Renal cortex interstitium (tissue), 11 donors: ENCODE data around the gene NLGN3. TPM values are rescaled to one million over a fixed set of nuclear protein-coding genes. Genes with fewer than 3 reads are reported as not detected.
A peak's percentile ranks its signal among the peaks of the same experiment; 100 is the strongest.

Experiments
- DNase-seq, 11 donors: peaks; one replicate each; pipeline ENCODE4 v3.0.0-alpha.2; 2013; ENCODE audit warnings: low read depth in 9 of 11, low spot score in 4 of 11; ENCODE audit errors: extremely low read depth in 1 of 11
- polyA plus RNA-seq, 3 donors: library from polyadenylated mRNA; unstranded; fragments of 120-200 nt; gene quantifications; one replicate each; pipeline ENCODE4 v1.2.1, GENCODE V29; 2013; ENCODE audit not compliant: insufficient read length in 3 of 3

Gene NLGN3
- polyA plus RNA-seq, 3 donors, result 3.9 to 6.3 (median 4.0) TPM

- no peak for DNase-seq
These were observed 40.3 kb downstream of the NLGN3 start for GRCh38 chrX:71184803-71185495.

- DNase-seq, result no peak
These were observed 46.6 kb downstream of the NLGN3 start for GRCh38 chrX:71191248-71191647.

GRCh38 chrX:71195964-71196649 lies 51.5 kb downstream of the NLGN3 start:
- no peak for DNase-seq

- no peak for DNase-seq
These were observed 53.4 kb downstream of the NLGN3 start for GRCh38 chrX:71198066-71198465.

- no peak for DNase-seq
These were observed 54.8 kb downstream of the NLGN3 start for GRCh38 chrX:71199252-71200008.

- no peak for DNase-seq
These were observed 66.2 kb downstream of the NLGN3 start for GRCh38 chrX:71210816-71211215.

GRCh38 chrX:71212536-71212935 lies 67.9 kb downstream of the NLGN3 start:
- no peak for DNase-seq

- DNase-seq, result no peak
These were observed 69.5 kb downstream of the NLGN3 start for GRCh38 chrX:71214152-71214551.

- DNase-seq, result peak in 1 of 11 donors; percentile 50
These were observed 70.1 kb downstream of the NLGN3 start for GRCh38 chrX:71214604-71215337.

GRCh38 chrX:71215338-71215912 lies 70.8 kb downstream of the NLGN3 start:
- DNase-seq, result no peak

GRCh38 chrX:71216485-71216884 lies 71.8 kb downstream of the NLGN3 start:
- DNase-seq, result no peak

- no peak for DNase-seq
These were observed 72.7 kb downstream of the NLGN3 start for GRCh38 chrX:71217298-71217697.

Other genes starting within 250 kb of the NLGN3 start
- gene TEX11, start 236.1 kb upstream of the NLGN3 start, polyA plus RNA-seq, result under 1 TPM in 2 of 3 donors, not detected in 1; 0.15 to 0.20 TPM
- gene SLC7A3, start 213.7 kb upstream of the NLGN3 start, polyA plus RNA-seq, result 1 to 10 TPM; 2.1 to 2.8 (median 2.1) TPM
- 10 to 100 TPM; 49.2 to 56.4 (median 54.7) TPM for gene SNX12, start 76.5 kb upstream of the NLGN3 start, polyA plus RNA-seq
- 10 to 100 TPM; 22.9 to 25.3 (median 24.7) TPM for gene FOXO4, start 49.0 kb upstream of the NLGN3 start, polyA plus RNA-seq
- gene CXorf65, start 38.1 kb upstream of the NLGN3 start, polyA plus RNA-seq, result not detected
- gene IL2RG, start 33.3 kb upstream of the NLGN3 start, polyA plus RNA-seq, result 1 to 10 TPM in 2 of 3 donors, under 1 TPM in 1; 1.00 to 1.4 (median 1.2) TPM
- gene MED12, start 26.2 kb upstream of the NLGN3 start, polyA plus RNA-seq, result 10 to 100 TPM; 35.7 to 53.1 (median 47.8) TPM
- 10 to 100 TPM; 46.9 to 49.7 (median 48.5) TPM for gene GJB1, start 78.4 kb downstream of the NLGN3 start, polyA plus RNA-seq
- gene ZMYM3, start 109.3 kb downstream of the NLGN3 start, polyA plus RNA-seq, result 10 to 100 TPM; 65.4 to 69.1 (median 66.1) TPM
- gene NONO, start 138.8 kb downstream of the NLGN3 start, polyA plus RNA-seq, result 100 to 1,000 TPM; 614 to 679 (median 636) TPM
- 1 to 10 TPM; 1.3 to 1.7 (median 1.5) TPM for gene ITGB1BP2, start 156.9 kb downstream of the NLGN3 start, polyA plus RNA-seq
- gene TAF1, start 221.5 kb downstream of the NLGN3 start, polyA plus RNA-seq, result 10 to 100 TPM; 43.0 to 45.8 (median 45.2) TPM